ENCODE measurements around the gene ZNF354C.
"Not testable (repeated sequence)": the region's sequence is repeated elsewhere in the genome, so short reads cannot be mapped to it uniquely, and the experiment has no call there.

The ZNF354C gene

DNA sequence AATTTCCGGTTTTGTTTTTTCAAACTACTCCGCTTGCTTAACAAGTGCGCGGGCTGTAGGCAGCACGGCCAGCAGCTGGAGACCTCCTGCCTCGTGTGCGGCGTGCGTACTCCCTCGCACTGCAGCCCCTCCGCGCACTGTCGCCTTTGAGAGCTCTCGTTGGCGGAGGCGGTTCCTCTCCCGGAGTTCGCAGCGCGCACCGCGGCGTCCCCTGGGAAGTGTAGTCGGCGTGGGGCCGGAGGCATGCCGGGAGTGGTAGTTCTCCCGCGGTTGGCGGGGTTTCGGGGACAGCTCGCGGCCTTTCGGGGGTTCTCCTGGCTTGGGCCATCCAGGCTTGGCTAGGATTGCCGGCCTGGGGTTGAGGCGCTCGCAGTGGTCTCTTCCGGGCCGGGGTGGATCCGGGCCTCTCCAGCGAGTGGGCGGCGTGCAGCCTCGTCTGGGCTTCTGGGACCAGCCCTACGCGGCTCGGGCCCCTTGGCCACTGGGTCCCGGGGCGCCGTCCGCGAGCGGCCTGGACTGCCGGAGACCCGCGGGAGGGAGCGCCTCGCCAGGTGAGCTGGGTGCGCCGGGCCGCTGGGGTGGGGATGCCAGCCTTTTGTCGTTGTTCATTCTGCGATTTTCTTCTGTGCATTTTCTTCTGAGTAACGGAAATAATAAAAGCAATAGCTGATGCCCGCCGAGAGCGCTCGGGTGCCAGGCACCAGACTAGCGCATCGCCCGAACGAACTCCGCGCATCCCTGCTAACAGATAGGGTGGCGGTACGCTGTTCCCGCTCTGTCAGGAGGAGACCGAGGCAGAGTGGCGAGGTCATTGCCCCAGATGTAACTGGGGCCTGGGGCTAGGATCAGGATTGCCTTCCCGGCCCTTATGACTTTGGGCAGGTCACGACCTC lies at the start of gene ZNF354C:
TSS of gene ZNF354C (plus strand) at position 258 of the 893 bp plus-strand sequence. CDS start 1,696 bp downstream, outside the sequence.
- DNase-seq (ENCODE audit: low read depth in 2 of 2): peak; percentile 75 to 77

DNA sequence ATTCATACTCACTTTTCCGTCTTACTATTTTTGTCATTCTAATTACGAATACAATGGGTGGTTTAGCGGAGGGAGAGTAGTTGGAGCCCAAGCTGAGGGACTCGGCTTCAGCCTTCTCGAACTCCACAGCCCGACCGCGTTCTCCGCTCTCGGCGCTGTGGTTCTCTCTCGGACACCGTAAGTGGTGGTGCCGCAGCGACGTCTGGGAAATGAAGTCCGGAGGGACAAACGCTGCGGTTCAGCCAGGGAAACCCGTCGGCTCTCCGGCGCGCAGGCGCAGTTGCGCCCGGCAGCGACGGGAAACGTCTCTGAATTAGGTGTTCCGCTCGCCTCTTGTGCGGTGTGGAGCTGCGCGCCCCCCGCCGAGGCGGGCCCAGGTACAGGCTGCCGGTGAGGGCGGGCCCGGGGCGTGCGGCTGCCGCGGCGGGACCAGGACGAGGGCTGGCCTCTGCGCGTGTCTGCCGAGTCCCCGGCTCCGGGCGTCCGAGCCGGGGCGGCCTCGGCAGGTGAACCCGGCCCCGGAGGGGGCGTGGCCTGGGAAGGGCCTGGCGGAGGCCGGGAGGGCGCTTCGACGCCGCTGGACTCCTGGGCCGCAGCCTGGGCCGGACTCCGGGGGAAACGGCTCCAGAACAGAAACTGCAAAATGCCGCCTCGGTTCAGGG lies 36.5 kb upstream of the ZNF354C start, which contains the start of gene ZNF879:
TSS of gene ZNF879 (plus strand) at position 277 of the 662 bp plus-strand sequence. CDS start 1,201 bp downstream, outside the sequence.
- DNase-seq (ENCODE audit: low read depth in 2 of 2): peak; percentile 90

DNA sequence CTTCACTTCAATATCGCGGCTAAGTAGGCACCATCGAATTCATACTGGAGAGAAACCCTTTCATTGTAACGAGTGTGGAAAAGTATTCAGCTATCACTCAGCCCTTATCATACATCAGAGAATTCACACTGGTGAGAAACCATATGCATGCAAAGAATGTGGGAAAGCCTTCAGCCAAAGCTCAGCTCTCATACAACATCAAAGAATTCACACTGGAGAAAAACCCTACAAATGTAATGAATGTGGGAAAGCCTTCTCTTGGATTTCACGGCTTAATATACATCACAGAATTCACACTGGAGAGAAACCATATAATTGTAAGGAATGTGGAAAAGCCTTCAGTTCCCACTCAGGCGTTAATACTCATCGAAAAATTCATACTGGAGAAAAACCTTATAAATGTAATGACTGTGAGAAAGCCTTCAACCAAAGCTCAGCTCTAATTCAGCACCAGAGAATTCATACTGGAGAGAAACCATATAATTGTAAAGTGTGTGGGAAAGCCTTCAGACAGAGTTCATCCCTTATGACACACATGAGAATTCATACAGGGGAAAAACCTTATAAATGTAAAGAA lies 27.1 kb upstream of the ZNF354C start:
- no peak for DNase-seq (ENCODE audit: low read depth in 2 of 2)

DNA sequence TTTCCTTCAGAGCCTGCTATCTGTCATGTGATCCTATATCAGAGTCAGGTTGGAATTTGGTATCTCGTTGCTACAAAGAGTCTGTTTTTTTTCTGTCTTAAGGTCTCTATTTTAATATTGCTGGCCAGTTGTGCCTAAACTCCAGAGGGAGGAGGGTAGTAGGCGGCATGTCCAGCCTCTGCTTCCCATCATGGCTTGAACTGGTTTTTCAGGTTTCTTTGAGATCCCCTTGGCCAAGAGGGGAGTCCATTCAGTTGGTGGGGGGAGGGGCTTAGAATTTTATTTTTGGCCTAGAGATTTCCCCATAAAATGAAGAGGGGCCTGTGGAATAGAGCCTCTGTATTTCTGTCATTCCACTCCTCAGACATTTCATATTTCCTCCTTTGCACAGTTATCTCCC lies 15.4 kb upstream of the ZNF354C start:
- DNase-seq (ENCODE audit: low read depth in 2 of 2): no peak

DNA sequence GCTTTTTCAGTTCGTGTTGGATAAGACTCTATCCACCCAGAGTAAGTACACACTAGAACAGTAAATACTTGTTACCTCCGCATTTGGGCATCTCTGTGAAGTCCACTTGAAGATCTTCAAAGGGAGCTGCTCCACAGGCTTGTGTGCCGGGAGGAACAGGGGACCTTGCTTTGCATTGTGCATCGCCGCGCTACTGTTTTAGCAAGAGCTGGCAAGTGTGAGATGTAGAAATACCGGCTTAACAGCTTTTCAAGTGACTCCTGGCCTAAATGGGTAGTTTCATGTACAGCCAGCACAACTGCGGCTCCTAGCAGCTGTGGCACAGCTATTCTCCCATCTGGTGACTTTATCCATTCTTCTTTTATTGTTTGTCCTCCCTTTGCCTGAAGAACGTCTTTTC lies 8.4 kb upstream of the ZNF354C start:
- DNase-seq (ENCODE audit: low read depth in 2 of 2): no peak

DNA sequence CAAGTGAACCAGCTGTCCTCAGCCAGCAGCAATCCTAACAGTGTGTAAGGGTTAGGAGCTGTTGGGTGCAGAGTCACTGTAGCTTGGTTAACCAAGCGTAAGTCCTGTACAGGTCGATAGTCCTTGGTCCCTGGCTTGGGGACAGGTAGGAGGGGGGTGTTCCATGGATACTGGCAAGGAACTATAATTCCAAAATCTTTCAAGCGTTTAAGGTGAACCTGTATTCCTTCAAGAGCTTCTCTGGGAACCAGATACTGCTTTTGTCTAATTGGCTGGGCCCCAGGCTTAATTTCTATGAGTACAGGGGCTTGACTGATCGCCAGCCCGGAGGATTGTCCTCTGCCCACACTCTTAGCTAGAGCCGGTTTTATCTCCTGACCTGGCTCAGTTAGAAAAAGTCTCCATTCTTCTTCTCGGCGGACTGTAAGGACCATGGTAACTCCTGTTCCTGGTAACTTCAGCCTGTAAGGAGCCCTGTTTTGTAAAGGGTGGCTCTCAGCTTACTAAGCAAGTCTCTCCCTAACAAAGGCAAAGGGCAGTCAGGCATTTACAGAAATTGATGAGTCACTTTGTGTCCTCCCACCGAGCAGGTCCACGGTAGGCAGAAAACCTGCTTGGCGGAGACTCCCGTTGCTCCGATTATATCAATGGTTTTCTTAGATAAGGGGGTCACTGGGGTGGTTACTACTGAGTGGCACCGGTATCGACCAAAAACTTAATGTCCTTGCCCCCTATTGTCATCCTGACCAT lies 6.0 kb upstream of the ZNF354C start:
- DNase-seq (ENCODE audit: low read depth in 2 of 2): no peak

DNA sequence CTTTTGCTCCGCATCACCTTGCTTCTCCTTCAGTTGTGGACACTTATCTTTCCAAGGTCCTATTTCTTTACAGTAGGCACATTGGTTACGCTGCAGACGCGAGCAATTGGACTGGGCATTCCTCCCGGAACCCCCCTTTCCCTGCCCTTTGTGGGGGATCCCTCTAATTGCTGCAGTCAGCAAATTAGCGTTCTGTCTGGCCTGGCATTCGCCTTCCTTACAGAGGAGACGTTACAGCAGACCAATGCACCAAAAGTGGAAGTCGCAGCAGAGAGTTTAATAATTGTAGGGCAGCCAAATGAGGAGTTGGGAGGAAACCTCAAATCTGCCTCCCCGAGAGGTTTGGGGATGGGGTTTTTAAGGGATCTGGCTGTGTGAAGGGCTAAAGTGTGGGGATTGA lies 5.3 kb upstream of the ZNF354C start:
- DNase-seq (ENCODE audit: low read depth in 2 of 2): no peak

DNA sequence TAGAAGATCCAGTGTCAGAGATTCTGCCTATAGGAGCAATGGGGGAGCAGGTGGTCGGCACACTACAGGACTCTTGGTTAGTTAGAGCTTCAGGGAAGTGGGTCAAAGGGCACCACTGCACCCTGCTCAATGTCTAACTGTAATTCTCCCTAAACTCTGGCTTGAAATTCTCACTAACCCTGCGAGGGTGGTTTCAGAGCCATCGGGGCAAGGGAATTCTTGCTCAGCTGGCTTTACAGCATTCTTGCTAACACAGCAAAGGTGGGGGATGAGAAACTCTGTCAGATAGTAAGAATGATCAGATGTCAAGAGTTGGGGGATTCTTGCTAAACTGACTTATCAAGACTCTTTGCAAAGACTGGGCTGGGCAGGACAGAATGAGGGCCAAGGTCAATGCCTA lies 4.7 kb upstream of the ZNF354C start:
- no peak for DNase-seq (ENCODE audit: low read depth in 2 of 2)

DNA sequence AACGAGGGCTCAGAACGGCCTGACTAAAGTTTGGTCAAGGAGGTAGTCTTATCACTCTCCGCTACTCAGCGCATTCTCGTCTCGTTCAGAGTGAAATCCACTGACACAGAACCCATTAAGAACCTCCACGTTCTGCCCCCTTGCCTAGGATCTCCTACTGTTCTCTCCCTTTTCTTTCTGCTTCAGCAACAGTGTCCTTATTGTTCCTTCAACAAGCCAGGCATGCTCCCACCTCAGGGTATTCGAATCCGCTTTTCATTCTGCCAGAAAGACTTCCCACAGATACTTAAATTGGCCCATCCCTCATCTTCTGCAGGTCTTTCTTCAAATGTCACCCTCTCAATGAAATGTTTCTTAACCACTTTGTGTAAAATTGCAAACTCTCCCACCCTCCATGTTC lies 4.3 kb upstream of the ZNF354C start:
- no peak for DNase-seq (ENCODE audit: low read depth in 2 of 2)

DNA sequence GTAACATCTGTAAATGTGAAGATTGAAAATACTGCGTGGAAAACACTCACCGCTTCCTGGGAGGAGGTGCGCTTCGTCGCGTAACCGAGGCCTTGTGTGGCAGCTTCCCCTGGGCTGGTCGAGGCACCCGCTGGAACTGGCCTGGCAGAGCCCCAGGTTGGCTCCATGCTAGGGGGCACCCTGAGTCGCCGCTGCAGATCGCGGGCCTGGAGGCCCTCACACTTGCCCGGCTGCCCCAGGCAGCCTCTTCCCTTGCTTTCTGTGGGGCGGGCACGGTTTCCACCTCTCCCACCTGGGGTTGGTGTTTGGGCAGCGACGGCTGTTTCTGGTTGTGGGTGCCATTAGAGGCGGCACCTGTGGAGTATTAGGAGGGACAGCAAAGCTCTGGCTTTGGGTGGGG lies 852 bp downstream of the ZNF354C start:
- no peak for DNase-seq (ENCODE audit: low read depth in 2 of 2)

DNA sequence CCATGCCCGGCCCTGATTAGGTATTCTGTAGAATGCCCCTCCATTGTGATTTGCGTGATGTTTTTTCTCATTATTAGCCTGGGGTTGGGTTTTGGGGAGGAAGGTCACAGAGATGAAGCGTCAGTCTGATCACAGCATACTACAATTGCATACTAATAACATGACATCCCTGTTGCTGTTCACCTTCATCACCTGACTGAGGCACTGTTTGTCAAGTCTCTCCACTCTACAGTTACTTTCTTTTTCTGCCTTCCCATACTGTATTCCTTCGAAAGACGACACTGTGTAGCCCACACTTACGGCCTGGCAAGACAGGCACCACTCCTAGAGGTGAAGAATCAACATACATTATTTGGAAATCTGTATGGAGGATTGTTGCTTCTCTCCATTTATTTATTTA lies 5.5 kb downstream of the ZNF354C start:
- DNase-seq (ENCODE audit: low read depth in 2 of 2): no peak

DNA sequence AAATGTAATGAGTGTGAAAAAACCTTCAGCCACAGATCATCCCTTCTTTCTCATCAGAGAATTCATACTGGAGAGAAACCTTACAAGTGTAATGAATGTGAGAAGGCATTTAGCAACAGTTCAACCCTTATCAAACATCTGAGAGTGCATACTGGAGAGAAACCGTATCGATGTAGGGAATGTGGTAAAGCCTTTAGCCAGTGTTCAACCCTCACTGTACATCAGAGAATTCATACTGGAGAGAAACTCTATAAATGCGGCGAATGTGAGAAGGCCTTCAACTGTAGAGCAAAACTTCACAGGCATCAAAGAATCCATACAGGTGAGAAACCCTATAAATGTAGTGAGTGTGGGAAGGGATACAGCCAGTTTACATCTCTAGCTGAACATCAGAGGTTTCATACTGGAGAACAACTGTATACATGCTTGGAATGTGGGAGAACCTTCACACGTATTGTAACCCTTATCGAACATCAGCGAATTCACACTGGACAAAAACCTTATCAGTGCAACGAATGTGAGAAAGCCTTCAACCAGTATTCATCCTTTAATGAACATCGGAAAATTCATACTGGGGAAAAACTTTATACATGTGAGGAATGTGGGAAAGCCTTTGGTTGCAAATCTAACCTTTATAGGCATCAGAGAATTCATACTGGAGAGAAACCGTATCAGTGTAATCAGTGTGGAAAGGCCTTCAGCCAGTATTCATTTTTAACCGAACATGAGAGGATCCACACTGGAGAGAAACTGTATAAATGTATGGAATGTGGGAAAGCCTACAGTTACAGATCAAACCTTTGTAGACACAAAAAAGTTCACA lies 19.2 kb downstream of the ZNF354C start:
- DNase-seq (ENCODE audit: low read depth in 2 of 2): no peak

DNA sequence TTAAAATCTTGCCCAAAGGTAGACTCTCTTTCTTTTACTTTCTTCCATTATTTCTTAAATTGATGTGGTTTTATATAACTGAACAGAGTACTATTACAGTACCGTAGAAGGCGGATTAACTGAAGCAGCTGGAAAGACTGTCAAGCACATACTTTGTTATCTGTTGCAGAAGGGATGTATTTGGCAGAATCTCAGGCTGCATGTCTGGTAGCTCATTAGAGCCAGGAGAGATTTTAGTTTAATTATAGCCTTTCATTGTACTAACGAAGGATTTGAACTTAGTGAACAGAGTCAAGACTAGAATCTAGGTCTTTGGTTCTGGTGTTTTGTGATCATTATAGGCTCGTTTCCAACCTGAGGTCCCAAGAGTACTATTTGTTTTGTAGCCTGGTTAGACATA lies 20.6 kb downstream of the ZNF354C start:
- DNase-seq (ENCODE audit: low read depth in 2 of 2): no peak

DNA sequence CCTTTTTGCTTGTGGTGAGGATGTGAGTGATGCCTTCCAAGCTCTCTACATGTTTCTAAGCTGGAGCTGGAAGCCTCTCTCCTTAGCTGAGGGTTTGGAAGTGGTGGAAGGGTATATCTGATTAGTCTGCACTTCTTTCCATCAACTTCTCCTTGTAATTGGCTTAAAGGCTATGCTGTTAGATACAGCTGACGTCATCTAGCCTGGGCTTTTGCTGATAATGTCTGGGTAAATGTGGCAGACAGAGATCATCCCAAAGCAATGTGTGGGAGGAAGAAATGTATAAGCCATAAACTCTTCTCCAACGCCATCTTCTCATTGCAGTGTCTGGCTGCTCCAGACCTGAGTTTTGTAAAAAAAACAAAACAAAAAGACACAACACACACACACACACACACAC lies 29.3 kb downstream of the ZNF354C start:
- no peak for DNase-seq (ENCODE audit: low read depth in 2 of 2)

DNA sequence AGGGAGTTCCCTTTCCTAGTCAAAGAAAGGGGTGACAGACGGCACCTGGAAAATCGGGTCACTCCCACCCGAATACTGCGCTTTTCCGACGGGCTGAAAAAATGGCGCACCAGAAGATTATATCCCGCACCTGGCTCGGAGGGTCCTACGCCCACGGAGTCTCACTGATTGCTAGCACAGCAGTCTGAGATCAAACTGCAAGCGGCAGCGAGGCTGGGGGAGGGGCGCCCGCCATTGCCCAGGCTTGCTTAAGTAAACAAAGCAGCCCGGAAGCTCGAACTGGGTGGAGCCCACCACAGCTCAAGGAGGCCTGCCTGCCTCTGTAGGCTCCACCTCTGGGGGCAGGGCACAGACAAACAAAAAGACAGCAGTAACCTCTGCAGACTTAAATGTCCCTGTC lies 41.1 kb downstream of the ZNF354C start:
- not testable (repeated sequence) for DNase-seq (ENCODE audit: low read depth in 2 of 2)

DNA sequence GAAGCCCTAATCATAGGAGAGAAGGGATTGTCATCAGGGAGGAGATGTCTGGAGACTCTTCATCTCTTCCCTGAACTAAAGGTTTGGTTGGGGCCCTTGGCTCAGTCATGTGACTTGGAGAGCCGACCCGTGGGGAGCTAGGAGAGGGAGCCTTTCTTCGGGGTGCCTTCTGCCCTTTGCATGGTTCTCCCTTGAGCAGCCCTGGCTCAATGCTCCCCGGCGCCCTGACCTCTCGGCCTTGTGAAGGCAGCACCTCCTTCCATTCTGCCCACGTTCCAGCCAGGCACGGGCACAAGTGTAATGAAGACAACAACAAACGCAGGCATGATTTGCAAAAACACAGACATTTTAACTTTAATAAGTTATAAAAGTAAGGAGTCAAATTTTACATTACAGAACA lies 50.4 kb downstream of the ZNF354C start:
- DNase-seq (ENCODE audit: low read depth in 2 of 2): no peak

DNA sequence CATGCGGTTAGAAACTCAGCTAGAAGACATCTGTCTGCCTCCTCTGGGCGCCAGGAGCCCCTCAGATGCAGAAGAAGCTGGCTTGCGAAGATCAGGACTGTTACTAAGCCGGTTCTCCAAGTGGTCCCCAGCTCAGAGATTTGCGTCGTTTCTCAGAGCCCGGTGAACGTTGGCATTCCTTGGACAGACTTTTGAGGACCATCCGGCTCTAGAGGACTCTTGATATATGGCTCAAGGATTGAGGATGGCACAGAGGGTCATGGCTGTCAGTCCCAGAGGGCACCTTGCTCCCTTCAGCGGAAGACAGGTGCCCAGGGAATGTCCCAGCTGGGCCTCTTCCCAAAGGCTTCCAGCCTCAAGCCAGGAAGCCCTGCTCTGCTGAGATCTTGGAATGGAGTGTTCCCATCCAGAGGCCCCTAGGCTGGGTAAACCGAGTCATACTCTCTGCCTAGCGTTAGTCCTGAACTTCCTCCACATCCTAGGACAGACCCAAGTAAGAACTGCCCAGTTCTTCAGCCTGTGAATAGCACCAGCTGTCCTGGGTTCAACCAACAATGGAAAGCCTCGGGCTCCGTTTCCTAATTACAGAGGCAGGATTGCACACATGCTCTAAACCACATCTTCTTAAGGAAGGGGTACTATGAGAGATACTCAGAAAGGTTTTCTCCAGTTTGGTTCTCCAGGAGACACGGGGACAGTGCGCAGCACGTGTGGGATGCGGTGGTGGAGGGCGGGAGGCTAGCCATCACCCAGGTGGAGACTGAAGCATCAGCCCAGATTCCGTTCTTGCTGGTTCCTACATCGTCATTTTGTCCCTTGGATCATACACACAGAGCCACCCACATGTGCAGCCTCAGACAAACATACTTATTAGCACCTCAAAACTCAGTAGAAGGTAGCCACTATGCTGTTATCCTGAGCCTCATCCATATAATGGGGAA lies 51.4 kb downstream of the ZNF354C start:
- DNase-seq (ENCODE audit: low read depth in 2 of 2): no peak

DNA sequence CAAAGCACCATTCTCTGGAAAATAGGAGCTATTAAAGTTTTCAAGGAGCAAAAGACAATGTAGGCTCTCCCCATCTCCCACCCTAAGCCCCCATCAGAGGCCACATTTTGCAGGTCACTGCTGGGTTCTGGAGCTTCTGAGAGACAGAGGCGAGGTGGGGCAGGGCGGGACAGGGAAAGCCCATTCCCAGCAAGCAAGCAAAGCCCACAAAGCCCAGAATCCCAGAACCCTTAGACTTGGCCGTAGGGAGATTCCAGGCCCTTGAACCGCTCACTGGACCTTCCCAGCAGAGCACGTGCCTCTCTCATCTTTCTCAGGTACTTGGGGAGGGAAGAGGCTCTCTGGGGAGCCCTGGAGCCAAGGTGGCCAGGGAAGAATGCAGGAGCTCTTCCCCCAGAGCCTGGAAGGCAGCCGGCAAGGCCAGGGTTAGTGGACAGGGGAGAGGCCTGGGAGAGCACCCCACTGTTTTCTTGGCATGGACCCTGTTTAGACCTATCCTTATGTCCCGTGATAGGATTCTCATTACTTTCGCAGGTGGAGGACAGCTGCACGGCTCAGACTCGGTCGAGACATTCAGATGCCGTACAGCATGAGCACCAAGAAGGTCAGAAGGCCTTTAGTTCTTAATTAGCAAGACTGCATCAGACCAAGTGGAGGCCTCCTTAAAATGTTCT lies 52.4 kb downstream of the ZNF354C start:
- no peak for DNase-seq (ENCODE audit: low read depth in 2 of 2)

DNA sequence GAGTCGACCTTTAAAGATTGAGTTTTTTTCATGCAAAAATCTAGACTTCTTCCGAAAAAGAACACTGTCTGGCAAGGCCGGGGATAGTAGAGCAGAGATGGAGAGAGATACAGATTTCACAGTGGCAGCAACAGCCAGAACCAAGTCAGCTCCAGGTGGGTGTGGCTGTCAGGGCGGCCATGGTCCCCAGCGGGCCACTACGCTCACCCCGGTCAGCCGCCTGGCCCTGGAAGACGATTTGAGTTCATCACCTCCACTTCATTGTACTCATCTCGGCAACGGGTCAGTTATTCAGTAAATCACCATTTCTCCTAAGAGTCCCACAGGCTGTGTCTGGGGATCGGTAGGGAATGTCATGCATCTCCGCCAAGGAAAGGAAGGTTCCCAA lies 53.0 kb downstream of the ZNF354C start:
- DNase-seq (ENCODE audit: low read depth in 2 of 2): no peak

All from activated CD8-positive, alpha-beta memory T cell treated with anti-CD3 and anti-CD28 coated beads for 4 hours (primary cell).